A673 (cell line): ENCODE results near the gene TRIP13.

Experiments used
- EZH2 ChIP-seq: fragments of 200-600 bp; sonication (generic); IDR thresholded peaks from 2 replicates; pipeline ENCODE4 v1.6.1; 2017; ENCODE audit warnings: borderline replicate concordance, low read depth, mild to moderate bottlenecking, mixed read lengths, antibody characterized with exemption, low read length; ENCODE audit not compliant: poor library complexity, severe bottlenecking
- TF ChIP-seq, protein P1 (sequence below): fragments of 300-800, 200-600 bp; sonication (generic); conservative IDR thresholded peaks from 2 replicates; pipeline ENCODE4 v1.5.1; 2017; ENCODE audit warnings: low read depth, mild to moderate bottlenecking, antibody characterized with exemption, low read length, moderate library complexity, mixed read lengths

GRCh38 chr5:945691-946551, 53.2 kb downstream of the TRIP13 start:
- TF ChIP-seq, protein P1, sequence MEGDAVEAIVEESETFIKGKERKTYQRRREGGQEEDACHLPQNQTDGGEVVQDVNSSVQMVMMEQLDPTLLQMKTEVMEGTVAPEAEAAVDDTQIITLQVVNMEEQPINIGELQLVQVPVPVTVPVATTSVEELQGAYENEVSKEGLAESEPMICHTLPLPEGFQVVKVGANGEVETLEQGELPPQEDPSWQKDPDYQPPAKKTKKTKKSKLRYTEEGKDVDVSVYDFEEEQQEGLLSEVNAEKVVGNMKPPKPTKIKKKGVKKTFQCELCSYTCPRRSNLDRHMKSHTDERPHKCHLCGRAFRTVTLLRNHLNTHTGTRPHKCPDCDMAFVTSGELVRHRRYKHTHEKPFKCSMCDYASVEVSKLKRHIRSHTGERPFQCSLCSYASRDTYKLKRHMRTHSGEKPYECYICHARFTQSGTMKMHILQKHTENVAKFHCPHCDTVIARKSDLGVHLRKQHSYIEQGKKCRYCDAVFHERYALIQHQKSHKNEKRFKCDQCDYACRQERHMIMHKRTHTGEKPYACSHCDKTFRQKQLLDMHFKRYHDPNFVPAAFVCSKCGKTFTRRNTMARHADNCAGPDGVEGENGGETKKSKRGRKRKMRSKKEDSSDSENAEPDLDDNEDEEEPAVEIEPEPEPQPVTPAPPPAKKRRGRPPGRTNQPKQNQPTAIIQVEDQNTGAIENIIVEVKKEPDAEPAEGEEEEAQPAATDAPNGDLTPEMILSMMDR = no peak
- no peak for TF ChIP-seq EZH2
